Skeletal muscle satellite cell (primary cell): Measurements from ENCODE around the gene NIN.

Experiments used
- H3K27me3 ChIP-seq: 2 replicates; pipeline ENCODE4 v1.7.0; 2013; ENCODE audit warnings: low read length; ENCODE audit not compliant: control insufficient read depth, insufficient read depth
- H3K36me3 ChIP-seq: 2 replicates; pipeline ENCODE4 v1.7.0; 2013; ENCODE audit warnings: mild to moderate bottlenecking, control low read depth, low read length; ENCODE audit not compliant: insufficient read depth
- H3K4me1 ChIP-seq: 2 replicates; pipeline ENCODE4 v1.7.0; 2013; ENCODE audit warnings: low read length; ENCODE audit not compliant: control insufficient read depth, insufficient read depth
- H3K4me2 ChIP-seq: 2 replicates; pipeline ENCODE4 v1.7.0; 2013; ENCODE audit warnings: mild to moderate bottlenecking, low read length
- H3K4me3 ChIP-seq: 2 replicates; pipeline ENCODE4 v1.7.0; 2013; ENCODE audit warnings: low read length
- H3K9ac ChIP-seq: 2 replicates; pipeline ENCODE4 v1.7.0; 2013; ENCODE audit warnings: mild to moderate bottlenecking, low read depth, low read length, moderate library complexity
- H3K9me3 ChIP-seq: replicated peaks from 2 replicates; pipeline ENCODE4 v1.7.0; 2013; ENCODE audit warnings: mild to moderate bottlenecking, control low read depth, low read length

The NIN gene

GRCh38 chr14:50813544-50813863 is 17.5 kb downstream of the NIN start:
- Histone ChIP-seq H3K9ac (no peak overlapping the region), H3K27me3 (no peaks in the 10 kb centered on the region), H3K4me3 (no peak overlapping the region), H3K4me2 (no peak overlapping the region), H3K4me1 (peaks cover 11% of the 10 kb centered on the region), H3K36me3 (no peaks in the 10 kb centered on the region), H3K9me3 (no peaks in the 10 kb centered on the region)

- H3K36me3 ChIP-seq = no peaks in the 10 kb centered on the region
- H3K4me3 ChIP-seq = no peak overlapping the region
- H3K9ac ChIP-seq = no peak overlapping the region
- no peaks in the 10 kb centered on the region for H3K27me3 ChIP-seq
- no peak overlapping the region for H3K4me2 ChIP-seq
- H3K4me1 ChIP-seq = peaks cover 11% of the 10 kb centered on the region
- H3K9me3 ChIP-seq = no peaks in the 10 kb centered on the region
Observed at GRCh38 chr14:50812856-50813543, 18.0 kb downstream of the NIN start.

DNA sequence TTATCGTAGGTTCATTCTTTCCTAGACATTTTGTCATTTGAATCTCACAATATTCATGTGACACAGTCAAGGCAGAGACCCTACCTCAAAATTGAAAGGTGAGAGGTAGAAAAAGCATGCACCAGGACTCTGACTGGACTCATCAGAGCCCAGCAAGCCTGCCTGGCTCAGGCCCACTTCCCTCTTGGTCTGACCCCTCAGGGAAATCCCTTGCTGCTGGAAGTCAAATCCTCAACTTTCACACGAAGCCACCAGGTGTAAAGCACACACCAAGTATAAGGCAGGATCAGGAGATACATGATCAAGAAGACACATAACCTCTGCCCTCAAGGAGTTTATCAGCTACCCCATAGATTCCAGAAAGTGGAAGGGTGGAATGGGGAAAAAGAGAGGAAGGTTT is 18.8 kb downstream of the NIN start:
- H3K9ac ChIP-seq = no peak overlapping the region
- H3K4me1 ChIP-seq = peaks cover 11% of the 10 kb centered on the region
- no peak overlapping the region for H3K4me3 ChIP-seq
- no peaks in the 10 kb centered on the region for H3K9me3 ChIP-seq
- H3K36me3 ChIP-seq = no peaks in the 10 kb centered on the region
- H3K27me3 ChIP-seq = no peaks in the 10 kb centered on the region
- H3K4me2 ChIP-seq = no peak overlapping the region

GRCh38 chr14:50808053-50808452 is 22.9 kb downstream of the NIN start:
- H3K27me3 ChIP-seq = no peaks in the 10 kb centered on the region
- H3K4me1 ChIP-seq = peaks cover 19% of the 10 kb centered on the region
- H3K36me3 ChIP-seq = no peaks in the 10 kb centered on the region
- no peak overlapping the region for H3K4me2 ChIP-seq
- no peaks in the 10 kb centered on the region for H3K9me3 ChIP-seq
- no peak overlapping the region for H3K4me3 ChIP-seq
- no peak overlapping the region for H3K9ac ChIP-seq

DNA sequence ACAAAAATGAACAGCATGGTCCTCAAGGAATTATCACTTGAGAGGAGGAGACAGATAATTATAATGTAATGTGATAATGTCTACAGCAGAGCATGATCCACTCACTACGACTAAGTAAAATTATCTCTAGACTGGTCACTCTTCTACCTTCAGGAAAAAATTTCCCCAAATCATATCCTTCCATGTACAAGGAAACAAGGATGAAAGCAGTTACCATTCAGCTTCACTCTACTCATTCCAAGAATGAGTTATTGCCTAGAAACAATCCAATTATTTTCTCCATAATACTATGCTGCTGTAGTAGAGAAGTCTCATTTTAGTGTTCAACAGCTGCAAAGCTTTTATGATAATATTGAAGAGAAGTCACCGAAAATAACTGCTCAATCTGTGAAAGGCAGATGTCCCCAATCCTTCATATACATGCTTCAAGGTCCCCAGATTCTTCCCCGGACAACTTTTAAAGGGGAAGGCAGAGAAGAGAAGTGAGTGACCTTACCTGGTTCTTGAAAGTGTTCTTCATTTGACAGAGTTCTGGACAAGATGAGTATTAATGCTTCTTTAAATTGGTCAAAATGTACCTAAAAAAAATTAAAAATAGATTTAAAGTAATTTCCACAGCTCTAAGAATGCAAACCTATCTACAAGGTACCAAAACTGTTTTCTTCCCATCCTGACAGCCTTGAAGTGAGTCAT is 24.6 kb downstream of the NIN start:
- no peaks in the 10 kb centered on the region for H3K9me3 ChIP-seq
- peaks cover 31% of the 10 kb centered on the region for H3K4me1 ChIP-seq
- H3K36me3 ChIP-seq = no peaks in the 10 kb centered on the region
- H3K4me3 ChIP-seq = no peak overlapping the region
- H3K4me2 ChIP-seq = no peak overlapping the region
- no peak overlapping the region for H3K9ac ChIP-seq
- H3K27me3 ChIP-seq = no peaks in the 10 kb centered on the region

DNA sequence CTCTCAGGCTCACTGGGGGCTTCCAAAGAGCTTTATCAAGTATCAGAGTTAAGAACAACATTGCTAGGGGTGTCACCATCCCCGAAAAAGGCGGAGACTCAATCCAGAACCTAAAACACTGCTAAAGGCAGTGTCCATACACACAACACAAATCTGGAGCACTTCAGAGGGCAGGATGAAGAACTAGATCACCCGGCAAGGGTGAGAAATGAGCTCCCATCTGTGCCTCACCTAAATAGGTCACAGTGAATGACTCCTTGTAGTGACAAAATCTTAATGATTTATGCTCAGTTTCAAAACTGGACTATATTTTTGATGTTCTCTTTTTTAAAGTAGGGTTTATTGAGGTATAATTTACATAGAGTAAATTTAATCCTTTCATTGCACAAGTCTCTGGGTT is 25.6 kb downstream of the NIN start:
- H3K9ac ChIP-seq = no peak overlapping the region
- no peaks in the 10 kb centered on the region for H3K36me3 ChIP-seq
- H3K9me3 ChIP-seq = no peaks in the 10 kb centered on the region
- no peaks in the 10 kb centered on the region for H3K27me3 ChIP-seq
- no peak overlapping the region for H3K4me2 ChIP-seq
- no peak overlapping the region for H3K4me3 ChIP-seq
- H3K4me1 ChIP-seq = peaks cover 40% of the 10 kb centered on the region

DNA sequence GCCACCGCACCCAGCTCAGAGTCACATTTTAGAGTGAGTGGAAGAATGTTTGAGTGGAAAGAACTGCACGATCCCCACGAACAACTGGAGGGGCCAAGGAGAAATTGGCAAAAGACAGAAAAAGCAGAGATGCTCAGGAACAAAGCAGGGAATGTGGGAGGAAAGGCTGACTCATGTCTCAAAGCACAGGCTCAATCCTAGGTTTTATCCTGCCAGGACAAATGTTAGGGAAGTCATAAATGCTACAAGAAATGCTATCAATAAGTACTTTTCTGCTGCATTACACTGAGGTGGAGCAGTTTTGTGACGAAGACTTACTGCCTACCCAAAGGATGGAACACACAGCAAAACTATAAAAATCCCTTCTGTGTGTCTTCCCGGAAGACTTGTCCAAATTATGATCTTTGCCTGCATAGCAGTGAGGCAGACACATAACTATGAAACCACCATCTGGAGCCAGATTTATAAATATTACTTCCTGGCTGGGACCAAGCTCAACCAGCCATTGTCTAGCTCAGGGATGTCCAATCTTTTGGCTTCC is 26.7 kb downstream of the NIN start:
- H3K4me2 ChIP-seq = peak overlapping the region; percentile 68
- H3K27me3 ChIP-seq = no peaks in the 10 kb centered on the region
- H3K4me1 ChIP-seq = peaks cover 50% of the 10 kb centered on the region
- H3K9ac ChIP-seq = peak overlapping the region; percentile 23
- peak overlapping the region; percentile 45 for H3K4me3 ChIP-seq
- peaks cover 2% of the 10 kb centered on the region for H3K36me3 ChIP-seq
- no peaks in the 10 kb centered on the region for H3K9me3 ChIP-seq

DNA sequence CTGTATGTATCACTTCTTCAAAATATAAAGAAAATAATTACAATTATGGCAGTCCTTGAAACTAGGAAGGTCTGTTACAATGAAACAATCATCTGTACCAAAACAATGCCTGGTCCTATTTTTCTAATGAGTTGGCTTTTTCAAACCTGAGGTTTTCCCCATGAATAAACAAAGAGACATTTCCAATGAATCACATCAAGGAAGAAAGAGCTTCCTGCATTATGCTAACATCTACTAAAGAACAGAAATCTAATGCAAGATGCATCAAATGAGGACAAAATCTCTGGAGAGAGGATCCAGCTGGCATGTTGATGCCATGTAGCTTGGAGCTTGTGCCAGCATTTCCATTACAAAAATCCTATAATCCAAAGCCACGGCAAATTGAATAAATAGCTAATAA is 29.3 kb downstream of the NIN start:
- H3K9ac ChIP-seq = no peak overlapping the region
- no peak overlapping the region for H3K4me3 ChIP-seq
- peaks cover 6% of the 10 kb centered on the region for H3K36me3 ChIP-seq

DNA sequence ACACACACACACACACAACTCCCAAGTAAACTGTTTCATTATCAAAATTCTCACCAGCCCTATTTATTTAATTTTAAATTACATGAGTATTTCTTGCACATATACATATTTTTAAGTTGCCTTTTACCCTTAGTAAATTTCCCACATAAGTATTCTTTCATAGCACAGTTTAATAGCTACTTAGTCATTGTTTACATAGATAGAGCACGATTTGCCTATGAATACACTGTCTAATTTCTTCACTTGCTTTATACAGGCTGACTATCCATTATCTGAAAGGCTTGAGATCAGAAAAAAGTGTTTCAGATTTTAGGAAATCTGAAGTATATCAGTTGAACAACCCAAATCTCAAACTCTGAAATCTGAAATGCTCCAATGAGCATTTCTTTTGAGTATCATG is 30.9 kb downstream of the NIN start:
- no peaks in the 10 kb centered on the region for H3K9me3 ChIP-seq
- H3K27me3 ChIP-seq = no peaks in the 10 kb centered on the region
- no peak overlapping the region for H3K9ac ChIP-seq
- H3K4me1 ChIP-seq = peaks cover 62% of the 10 kb centered on the region
- H3K4me2 ChIP-seq = no peak overlapping the region
- H3K4me3 ChIP-seq = no peak overlapping the region
- peaks cover 6% of the 10 kb centered on the region for H3K36me3 ChIP-seq

More for the DNA sequence above, 29.3 kb downstream of the NIN start:
- Histone ChIP-seq H3K4me1 (peaks cover 52% of the 10 kb centered on the region), H3K4me2 (peak overlapping the region; percentile 38), H3K27me3 (no peaks in the 10 kb centered on the region), H3K9me3 (no peaks in the 10 kb centered on the region)

DNA sequence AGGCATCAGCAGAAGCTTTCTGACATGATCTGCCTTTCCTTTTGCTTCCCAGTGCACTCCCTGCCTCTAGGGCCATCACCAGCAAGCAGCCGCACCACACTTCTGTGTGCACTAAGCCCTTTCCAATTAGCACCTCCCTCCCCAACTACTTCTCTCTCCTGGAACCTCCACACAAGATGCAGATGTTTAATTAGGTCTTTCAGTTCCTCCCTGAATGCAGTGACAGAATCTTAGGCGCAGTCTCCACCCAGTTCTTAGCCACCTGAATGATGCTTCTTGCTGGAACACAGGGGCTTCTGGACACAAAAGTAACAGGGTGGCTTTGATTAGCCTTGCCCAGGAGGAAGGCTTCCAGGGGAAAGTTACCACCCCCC is 32.9 kb downstream of the NIN start:
- Histone ChIP-seq H3K27me3 (no peaks in the 10 kb centered on the region), H3K9ac (no peak overlapping the region), H3K9me3 (no peaks in the 10 kb centered on the region), H3K4me2 (no peak overlapping the region), H3K4me3 (no peak overlapping the region), H3K4me1 (peaks cover 45% of the 10 kb centered on the region), H3K36me3 (peaks cover 6% of the 10 kb centered on the region)

DNA sequence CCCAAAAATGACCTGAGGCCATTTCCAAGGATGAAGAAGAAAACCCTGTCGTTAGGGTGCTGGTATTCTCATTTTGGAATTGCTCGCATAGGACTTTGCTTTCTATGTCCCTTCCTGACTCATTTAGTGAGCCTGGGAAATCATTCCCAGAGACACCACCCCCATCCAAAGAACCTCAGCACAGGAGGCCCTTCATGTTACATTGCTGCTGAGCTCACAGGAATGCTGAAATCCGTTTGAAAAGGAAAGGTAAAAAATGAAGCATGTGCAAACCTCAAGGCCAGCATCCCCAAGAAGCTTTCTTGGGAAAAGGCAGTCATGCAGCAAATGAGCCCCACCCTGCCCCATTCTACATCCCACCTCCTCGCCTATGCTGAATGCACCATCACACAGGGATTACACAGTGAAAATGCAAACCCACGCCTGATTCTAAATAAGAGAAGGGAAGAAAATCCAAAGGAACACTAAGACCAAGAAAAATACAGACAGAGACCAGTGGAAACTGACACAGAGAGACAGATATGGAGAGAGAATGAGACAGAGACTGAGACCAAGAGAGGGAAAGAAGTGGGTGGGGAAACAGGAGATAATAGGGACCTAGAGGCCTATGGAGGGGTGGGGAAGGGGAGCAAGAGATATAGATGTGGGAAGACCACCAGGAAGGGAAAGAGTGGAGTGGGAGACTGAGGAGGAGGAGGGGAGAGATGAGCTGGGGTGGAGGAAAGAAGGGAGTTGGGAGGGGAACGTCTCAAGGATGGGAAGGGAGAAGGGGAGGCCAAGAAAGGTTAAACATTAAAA is 33.5 kb downstream of the NIN start:
- H3K9ac ChIP-seq = no peak overlapping the region
- H3K4me1 ChIP-seq = peaks cover 43% of the 10 kb centered on the region
- H3K36me3 ChIP-seq = peaks cover 12% of the 10 kb centered on the region
- no peak overlapping the region for H3K4me2 ChIP-seq
- no peaks in the 10 kb centered on the region for H3K27me3 ChIP-seq
- no peak overlapping the region for H3K4me3 ChIP-seq
- H3K9me3 ChIP-seq = no peaks in the 10 kb centered on the region
